HL-60/S4 treated with retinoic acid at 250 ng/mL for 4 days and 3 days (cell line): ENCODE results near the gene FAM181A.

Experiments used
- in situ Hi-C: fragments of 300-500 bp; cut with MboI; formaldehyde crosslinking; loops from 2 replicates; pipeline ENCODE4 v1.7.0; 2022; ENCODE audit warnings: low sequenced_read_pairs

FAM181A gene

GRCh38 chr14:93960774-93961438, 33.8 kb downstream of the FAM181A start:
- in situ Hi-C loops, result no loop called here

DNA sequence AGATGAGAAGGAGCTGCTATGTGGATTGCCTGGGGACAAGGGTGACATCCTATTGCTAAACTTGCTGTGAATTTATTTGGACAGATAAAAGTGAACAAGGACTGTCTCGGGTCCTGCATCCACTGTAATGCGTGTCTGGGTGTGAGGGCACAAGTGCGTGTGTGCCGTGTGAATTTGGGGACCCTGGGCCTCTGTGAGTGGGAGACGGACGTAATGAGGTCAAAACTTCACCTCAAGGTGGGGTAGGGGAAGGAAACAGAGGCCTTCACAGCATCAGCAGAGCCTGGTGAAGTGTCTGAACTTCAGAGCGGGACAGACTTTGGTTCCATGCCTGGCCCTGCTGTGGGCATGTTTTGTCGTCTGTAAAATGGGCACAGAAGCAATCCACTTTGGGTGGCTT, 34.5 kb downstream of the FAM181A start:
- in situ Hi-C loops, result no loop called here

DNA sequence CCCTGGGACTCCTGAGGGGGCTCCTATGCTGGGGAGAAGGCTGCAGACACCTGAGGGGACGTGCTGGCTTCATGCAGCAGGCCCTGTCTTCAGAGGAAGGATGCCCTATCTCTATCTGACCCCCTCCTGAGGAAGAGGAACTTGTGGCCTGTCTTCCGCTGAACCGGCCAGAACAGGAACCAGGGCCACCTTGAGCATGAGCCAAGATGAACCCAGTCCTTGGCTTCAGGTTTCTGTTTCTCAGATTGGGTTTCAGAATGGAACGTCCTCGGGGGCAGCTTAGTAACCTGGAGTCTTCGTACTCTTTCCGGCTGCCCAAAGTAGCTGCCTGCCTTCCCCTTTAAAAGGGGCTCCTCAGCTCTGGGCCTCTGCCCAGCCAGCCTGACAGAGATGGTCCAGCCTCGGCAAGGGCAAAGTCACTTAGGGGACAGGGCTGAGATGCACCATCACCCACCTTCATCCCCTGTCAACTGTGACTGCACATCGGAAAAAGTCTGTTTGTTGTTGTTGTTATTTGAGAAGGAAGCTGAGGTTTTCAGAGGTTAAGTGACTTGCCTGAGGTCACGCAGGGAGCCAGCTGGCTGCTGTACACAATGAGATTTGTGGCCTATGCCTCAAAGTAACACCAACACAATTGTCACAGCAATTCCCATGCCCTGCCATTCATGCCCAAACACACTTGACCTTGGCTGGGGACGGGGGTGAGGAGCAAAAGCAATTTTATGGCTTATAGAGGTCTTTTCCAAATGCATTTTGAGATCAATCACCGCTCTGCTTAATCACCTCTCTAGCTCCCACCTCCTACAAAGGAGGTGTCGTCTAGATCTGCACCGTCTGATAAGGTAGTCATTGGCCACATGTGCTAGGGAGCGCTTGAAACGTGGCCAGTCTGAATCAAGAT, 35.8 kb downstream of the FAM181A start:
- in situ Hi-C loops, result no loop called here

- in situ Hi-C loops, result no loop called here
These were observed 36.5 kb downstream of the FAM181A start for GRCh38 chr14:93963692-93964091.

DNA sequence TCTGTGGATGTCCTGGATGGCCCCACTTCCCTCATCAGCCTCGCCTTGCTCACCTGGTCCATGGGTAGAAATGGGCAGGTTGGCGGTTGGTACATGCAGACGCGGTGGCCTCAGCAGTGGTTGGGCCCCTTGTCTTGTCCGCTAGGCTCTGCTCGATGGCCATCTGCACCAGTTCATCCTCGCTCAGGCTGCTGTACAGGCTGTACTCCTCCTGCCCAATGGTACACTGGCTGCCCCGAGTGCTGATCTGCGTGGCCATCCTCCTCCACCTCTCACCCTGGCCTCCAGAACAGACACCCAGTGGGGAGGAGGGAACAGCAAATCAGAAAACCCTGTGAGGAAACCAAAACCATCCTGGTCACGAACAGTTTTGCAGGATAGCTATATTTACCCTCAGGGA, 37.1 kb downstream of the FAM181A start:
- in situ Hi-C loops, result no loop called here

GRCh38 chr14:93964820-93965286, 37.7 kb downstream of the FAM181A start:
- in situ Hi-C loops, result no loop called here

DNA sequence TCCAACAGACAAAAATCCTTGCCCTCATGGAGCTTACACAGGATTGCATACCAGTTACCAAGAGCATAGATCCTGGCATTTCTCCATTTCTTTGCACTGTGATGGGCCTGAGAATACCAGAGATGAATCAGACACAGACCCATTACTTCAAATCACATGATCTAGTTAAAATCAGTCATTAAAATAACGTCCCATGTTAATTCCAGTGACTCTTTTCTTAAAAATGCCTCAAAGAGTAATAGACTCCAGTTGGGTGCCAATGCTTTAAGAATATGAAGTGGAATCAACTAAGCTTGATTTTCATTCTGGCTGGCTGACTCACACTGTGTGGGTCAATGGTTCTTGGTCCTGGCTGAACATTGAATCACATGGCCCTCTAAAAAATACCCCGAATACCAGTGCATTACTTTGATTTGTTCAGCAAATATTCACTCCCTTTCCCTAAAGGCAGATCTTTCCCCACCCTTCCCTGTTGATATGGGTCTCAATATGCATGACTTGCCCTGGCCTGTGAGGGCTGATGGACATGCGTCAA, 38.2 kb downstream of the FAM181A start:
- in situ Hi-C loops, result no loop called here

GRCh38 chr14:93965946-93966474, 38.9 kb downstream of the FAM181A start:
- in situ Hi-C loops, result no loop called here

DNA sequence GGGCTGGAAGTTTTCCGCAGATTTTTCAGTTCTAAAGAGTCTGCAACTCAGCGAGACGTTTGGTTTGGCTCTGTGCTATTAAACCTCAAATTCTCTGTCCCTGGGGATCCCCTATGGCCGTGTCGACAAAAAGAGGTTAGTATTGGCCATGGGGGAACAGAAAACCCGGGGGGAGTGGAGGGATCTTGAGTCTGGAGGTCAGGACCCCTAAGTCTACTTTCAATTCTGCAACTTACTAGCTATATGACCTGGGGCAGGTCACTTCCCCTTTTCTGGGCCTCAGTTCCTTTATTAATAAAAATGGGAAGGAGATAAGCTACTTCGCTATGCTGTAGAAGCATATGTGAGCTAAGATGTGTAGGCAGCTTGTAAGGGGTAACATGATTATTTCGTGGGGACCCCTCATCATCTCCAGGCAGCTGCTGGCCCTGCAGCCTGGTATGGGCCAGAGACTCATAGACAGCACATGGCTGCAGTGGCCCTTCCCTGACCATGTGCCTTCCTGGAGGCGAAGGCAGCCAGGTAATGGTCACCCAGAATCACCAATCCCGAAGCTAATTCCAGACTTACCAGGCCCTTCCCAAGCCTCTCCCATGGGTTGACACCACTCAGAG, 40.6 kb downstream of the FAM181A start:
- in situ Hi-C loops, result no loop called here

DNA sequence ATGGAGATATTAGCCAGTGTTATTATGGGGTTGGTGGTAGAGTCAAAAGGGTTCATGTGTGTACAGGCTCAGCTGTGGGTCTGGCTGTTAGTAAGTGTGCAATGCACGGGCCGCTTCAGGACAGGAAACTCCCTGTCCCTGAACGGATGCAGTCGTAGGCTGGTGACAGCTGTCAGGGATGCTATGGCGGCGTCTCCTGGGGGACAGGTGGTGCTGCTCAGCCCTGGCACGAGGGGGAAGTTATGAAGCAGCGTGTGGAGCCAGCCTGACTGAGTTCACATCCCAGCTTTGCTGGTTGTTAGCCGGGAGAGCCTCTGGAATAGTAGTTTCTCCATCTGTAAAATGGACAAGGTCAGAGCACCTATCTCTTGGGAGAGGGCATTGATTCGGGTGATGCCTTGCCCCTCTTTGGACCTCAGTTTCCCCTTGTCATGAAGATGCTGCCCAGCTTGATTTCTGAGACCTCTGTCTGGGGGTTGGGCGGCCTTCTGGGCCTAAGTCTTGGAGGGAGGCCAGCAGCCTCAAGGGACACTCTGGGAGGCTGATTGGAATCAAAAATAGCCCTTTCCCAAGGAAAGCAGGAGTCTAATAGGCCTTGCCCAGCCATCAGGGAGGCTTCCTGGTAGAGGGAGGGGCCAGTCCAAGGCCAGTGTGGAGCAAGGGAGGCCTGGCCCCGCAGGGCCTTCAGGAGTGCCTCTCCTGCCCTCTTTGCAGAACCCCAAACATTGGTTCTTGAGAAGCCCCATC, 42.1 kb downstream of the FAM181A start:
- in situ Hi-C loops, result no loop called here

GRCh38 chr14:93970585-93970964, 43.4 kb downstream of the FAM181A start:
- in situ Hi-C loops, result no loop called here

DNA sequence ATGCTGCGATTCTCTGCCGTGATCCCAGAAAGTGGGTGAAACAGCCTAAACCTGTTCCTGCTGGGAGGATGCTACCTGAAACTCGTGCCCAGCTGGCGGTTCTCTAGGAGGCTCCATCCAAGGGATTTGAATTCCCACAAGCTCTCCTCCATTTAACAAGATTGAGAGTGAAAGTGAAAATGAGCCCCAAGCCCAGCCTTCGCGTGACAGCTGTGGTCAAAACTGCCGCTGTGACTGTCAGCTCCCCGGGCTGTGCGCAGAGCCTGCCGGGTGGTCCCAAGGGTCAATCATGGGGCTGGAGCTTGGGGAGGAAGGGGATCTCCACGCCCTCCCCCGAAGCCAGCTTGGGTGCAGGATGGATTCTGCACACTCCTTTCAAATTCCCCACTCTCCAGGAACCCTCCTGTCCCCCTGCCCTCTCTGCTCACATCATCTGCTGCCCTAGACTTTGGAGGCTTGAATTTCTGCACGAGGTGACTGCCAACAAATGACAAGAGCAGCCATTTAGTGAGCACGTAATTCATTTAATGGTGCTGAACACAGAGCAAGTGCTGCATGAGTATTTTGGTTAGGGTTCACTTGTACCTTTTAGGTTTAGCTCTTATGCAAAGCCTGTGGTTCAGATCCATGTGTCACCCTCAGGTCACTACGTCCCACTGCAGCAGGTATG, 44.0 kb downstream of the FAM181A start:
- in situ Hi-C loops, result no loop called here

GRCh38 chr14:93971635-93972027, 44.5 kb downstream of the FAM181A start:
- in situ Hi-C loops, result no loop called here

GRCh38 chr14:93972618-93973205, 45.6 kb downstream of the FAM181A start:
- in situ Hi-C loops, result no loop called here

- in situ Hi-C loops, result no loop called here
These were observed 46.5 kb downstream of the FAM181A start for GRCh38 chr14:93973607-93974006.

GRCh38 chr14:93974299-93974698, 47.2 kb downstream of the FAM181A start:
- in situ Hi-C loops, result no loop called here

DNA sequence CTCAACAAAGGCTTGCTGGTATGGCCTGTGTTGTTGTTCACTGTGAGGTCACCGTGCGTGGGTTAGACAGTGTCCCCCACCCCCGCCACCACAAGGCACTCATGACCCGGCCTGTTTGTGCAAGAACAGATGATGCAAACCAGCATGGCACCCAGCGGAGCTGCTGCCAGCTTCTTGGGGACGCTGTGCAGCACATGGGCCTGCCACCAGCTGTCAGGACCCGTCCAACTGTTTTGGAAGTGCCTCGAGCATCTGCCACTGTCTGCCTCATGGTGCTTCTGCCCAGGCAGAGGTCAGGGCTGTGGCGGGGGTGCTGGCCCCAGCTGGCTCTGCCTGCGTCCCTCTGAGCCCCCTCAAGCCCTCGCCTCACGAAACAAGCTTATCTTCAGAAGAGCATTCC, 47.7 kb downstream of the FAM181A start:
- in situ Hi-C loops, result no loop called here

DNA sequence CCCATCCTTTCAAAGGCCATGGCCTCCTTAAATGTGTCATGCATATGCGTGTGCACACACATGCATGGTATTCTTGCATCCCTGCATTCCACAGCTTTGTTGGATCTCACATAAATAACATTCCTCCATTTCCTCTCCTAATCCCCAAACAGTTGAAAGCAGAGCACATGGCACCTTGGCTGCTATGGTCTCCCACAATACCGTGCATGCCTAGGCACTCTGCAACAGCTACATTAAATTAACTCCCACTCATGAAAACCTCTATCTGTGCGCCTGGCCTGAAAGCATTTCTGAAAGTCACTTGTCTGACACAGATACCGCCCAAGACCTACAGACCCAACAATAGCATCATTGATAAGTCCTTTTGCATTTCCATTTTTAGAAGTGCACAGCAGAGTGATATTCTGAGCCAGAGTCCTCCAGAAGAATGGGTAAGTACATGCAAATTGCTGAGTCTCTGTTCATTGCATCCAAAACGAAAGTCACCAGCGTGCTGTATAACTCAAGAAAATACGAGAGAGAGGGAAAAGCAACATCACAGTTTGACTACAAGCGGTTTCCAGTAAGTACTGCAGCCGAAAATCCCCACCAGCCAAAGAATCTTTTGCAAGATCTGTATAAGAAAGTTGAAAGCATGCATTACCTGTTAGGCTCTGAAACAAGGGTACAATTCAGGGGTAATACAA, 48.8 kb downstream of the FAM181A start:
- in situ Hi-C loops, result no loop called here

DNA sequence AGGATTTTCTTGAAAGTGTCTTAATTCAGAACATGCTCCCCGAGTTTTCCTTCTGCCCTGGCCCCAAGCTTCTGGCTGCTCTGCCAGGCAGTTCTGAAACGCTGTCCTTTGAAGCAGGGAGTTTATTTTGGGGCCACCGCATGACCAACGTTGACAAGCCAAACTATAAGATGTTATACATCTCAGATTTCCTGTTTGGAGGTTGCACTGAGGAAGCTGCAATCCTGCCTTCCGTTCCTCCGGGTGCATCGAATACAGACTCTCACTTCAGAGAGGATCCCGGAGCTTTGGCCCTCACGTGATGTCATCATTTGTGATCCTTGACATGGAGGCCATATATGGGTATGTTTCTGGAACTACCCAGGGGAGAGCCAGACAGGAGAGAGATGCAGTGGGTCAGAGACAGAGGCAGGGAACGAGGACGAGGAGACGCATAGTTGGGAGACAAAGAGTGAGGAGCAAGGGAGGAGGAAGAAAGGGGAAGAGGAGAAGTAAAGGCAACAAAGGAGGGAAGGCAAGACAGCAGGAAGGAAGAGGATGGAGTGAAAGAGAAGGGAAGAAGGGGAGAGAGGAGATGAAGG, 49.4 kb downstream of the FAM181A start, which contains the start of gene ASB2:
Gene ASB2, minus strand, starts transcription at position 94 of the 581 bp plus-strand sequence. CDS start 12,031 bp downstream, outside the sequence.
- in situ Hi-C loops, result no loop called here
